NCI-H128 (cell line): ENCODE data around the gene OR11H7.
"Not testable (repeated sequence)": the region's sequence is repeated elsewhere in the genome, so short reads cannot be mapped to it uniquely, and the experiment has no call there.

Experiments used
- DNase-seq: peaks from one replicate; lab custom pipeline; 2025; ENCODE audit not compliant: unreplicated experiment; lab: John Stamatoyannopoulos, UW

OR11H7 gene

DNA sequence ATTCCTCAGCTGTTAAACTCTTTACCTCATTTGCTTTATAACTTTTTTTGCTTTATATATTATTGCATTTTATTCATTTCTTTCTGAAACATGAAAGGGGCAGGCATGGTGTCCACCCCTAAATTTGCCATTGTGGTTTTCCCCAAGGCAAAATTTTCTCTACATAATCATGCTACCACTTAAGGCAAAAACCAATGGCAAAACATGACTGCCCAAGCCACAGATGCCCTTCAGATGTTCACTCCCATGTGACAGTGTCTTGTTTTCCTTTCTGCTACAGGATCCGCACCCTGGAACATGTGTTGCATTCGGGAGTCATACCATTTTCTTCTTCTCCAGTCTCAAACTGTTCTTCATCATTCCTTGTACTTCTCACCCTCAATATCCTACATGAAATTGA lies 48.6 kb downstream of the OR11H7 start:
- no peak for DNase-seq

DNA sequence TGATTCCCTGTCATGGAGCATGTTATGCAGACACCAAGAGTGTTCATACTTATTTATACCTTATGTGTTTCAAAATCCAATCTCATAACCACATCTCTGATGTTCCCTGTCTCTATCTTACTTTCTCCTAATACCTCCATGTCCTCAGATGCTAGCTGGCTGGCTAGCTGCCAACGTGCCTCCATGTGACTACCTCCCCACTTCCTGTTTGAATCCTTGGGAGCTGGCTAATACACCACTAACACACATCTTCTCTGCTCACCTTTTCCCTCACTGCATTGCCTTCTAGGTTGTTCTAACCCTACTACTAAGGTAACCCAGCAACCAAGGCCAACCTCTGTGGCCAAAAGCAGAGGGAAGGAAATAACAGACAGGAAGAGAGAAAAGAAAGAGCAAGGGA lies 49.6 kb downstream of the OR11H7 start:
- no peak for DNase-seq

DNA sequence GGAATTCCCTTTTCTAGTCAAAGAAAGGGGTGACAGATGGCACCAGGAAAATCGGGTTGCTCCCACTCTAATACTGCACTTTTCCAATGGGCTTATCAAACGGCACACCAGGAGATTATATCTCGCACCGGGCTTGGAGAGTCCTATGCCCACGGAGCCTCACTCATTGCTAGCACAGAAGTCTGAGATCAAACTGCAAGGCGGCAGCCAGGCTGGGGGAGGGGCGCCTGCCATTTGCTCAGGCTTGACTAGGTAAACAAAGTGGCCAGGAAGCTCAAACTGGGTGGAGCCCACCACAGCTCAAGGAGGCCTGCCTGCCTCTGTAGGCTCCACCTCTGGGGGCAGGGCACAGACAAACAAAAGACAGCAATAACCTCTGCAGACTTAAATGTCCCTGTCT lies 51.5 kb downstream of the OR11H7 start:
- DNase-seq: not testable (repeated sequence)
